Activated T-cell treated with anti-CD3 and anti-CD28 coated beads for 1 hour (primary cell): ENCODE results near the gene USP32.
"Not testable (repeated sequence)": the region's sequence is repeated elsewhere in the genome, so short reads cannot be mapped to it uniquely, and the experiment has no call there.

Source experiments
- DNase-seq: peaks from one replicate; pipeline ENCODE4 v3.0.0-alpha.2; 2020; ENCODE audit warnings: low read depth

The USP32 gene

GRCh38 chr17:60371416-60371815 lies 20.5 kb downstream of the USP32 start:
- no peak for DNase-seq

- DNase-seq, result no peak
Measured at GRCh38 chr17:60369727-60370126, 22.2 kb downstream of the USP32 start.

- DNase-seq, result no peak
Measured at GRCh38 chr17:60363700-60364405, 28.1 kb downstream of the USP32 start.

GRCh38 chr17:60362329-60362728 lies 29.6 kb downstream of the USP32 start:
- no peak for DNase-seq

- DNase-seq, result no peak
Measured at GRCh38 chr17:60361889-60362288, 30.0 kb downstream of the USP32 start.

- no peak for DNase-seq
Measured at GRCh38 chr17:60359415-60359814, 32.5 kb downstream of the USP32 start.

GRCh38 chr17:60358606-60359225 lies 33.2 kb downstream of the USP32 start:
- DNase-seq, result no peak

GRCh38 chr17:60356940-60357339 lies 35.0 kb downstream of the USP32 start:
- DNase-seq, result no peak

- no peak for DNase-seq
Measured at GRCh38 chr17:60355663-60356594, 36.0 kb downstream of the USP32 start.

- no peak for DNase-seq
Measured at GRCh38 chr17:60354223-60354622, 37.7 kb downstream of the USP32 start.

GRCh38 chr17:60353773-60354172 lies 38.2 kb downstream of the USP32 start:
- no peak for DNase-seq

- no peak for DNase-seq
Measured at GRCh38 chr17:60352569-60352968, 39.4 kb downstream of the USP32 start.

- DNase-seq, result no peak
Measured at GRCh38 chr17:60352071-60352470, 39.9 kb downstream of the USP32 start.

- no peak for DNase-seq
Measured at GRCh38 chr17:60351012-60351695, 40.8 kb downstream of the USP32 start.

- no peak for DNase-seq
Measured at GRCh38 chr17:60348616-60349015, 43.3 kb downstream of the USP32 start.

GRCh38 chr17:60345233-60345632 lies 46.7 kb downstream of the USP32 start:
- no peak for DNase-seq

GRCh38 chr17:60342492-60342891 lies 49.4 kb downstream of the USP32 start:
- not testable (repeated sequence) for DNase-seq

- DNase-seq, result no peak
Measured at GRCh38 chr17:60335289-60335688, 56.6 kb downstream of the USP32 start.

- DNase-seq, result no peak
Measured at GRCh38 chr17:60333628-60334031, 58.3 kb downstream of the USP32 start.

GRCh38 chr17:60333072-60333471 lies 58.9 kb downstream of the USP32 start:
- DNase-seq, result not testable (repeated sequence)

GRCh38 chr17:60332574-60332973 lies 59.4 kb downstream of the USP32 start:
- DNase-seq, result no peak

- DNase-seq, result no peak
Measured at GRCh38 chr17:60330731-60331130, 61.2 kb downstream of the USP32 start.
